22Rv1 (cell line): Measurements from ENCODE around the gene PCDH7.

Experiments
- H3K27ac ChIP-seq: fragments of 450-650 bp; 2 replicates; pipeline ENCODE4 v1.5.1; 2017
- CTCF ChIP-seq: fragments of 450-650 bp; IDR thresholded peaks from 2 replicates; pipeline ENCODE4 v1.5.1; 2017; ENCODE audit warnings: mild to moderate bottlenecking
- ZFX ChIP-seq: fragments of 450-650 bp; IDR thresholded peaks from 2 replicates; pipeline ENCODE4 v1.6.1; 2017; ENCODE audit warnings: antibody characterized with exemption, borderline replicate concordance

The PCDH7 gene

GRCh38 chr4:30728311-30728710, 8.1 kb downstream of the PCDH7 start:
- TF ChIP-seq ZFX (no peak), CTCF (no peak)
- no peak overlapping the region for H3K27ac ChIP-seq

GRCh38 chr4:30743897-30744296, 23.7 kb downstream of the PCDH7 start:
- no peak overlapping the region for H3K27ac ChIP-seq
- TF ChIP-seq CTCF: no peak
- TF ChIP-seq ZFX: no peak

GRCh38 chr4:30744386-30744785, 24.2 kb downstream of the PCDH7 start:
- H3K27ac ChIP-seq: no peak overlapping the region
- no peak for TF ChIP-seq CTCF
- TF ChIP-seq ZFX: no peak

- no peak overlapping the region for H3K27ac ChIP-seq
- TF ChIP-seq ZFX: no peak
- no peak for TF ChIP-seq CTCF
Observed at GRCh38 chr4:30744957-30745640, 24.9 kb downstream of the PCDH7 start.

GRCh38 chr4:30746735-30747134, 26.6 kb downstream of the PCDH7 start:
- TF ChIP-seq CTCF (no peak), ZFX (no peak)
- no peak overlapping the region for H3K27ac ChIP-seq

- H3K27ac ChIP-seq: no peak overlapping the region
- TF ChIP-seq CTCF (no peak), ZFX (no peak)
Observed at GRCh38 chr4:30753316-30753715, 33.1 kb downstream of the PCDH7 start.

- H3K27ac ChIP-seq: no peak overlapping the region
- TF ChIP-seq ZFX (no peak), CTCF (no peak)
Observed at GRCh38 chr4:30754021-30754420, 33.9 kb downstream of the PCDH7 start.
